ENCODE results near the gene AHR. TPM values are rescaled to one million over a fixed set of nuclear protein-coding genes. Genes with fewer than 3 reads are reported as not detected.
"Not testable (repeated sequence)": the region's sequence is repeated elsewhere in the genome, so short reads cannot be mapped to it uniquely, and the experiment has no call there.

Gene AHR
- total RNA-seq, 1 donor from 2014 or later = 1.7 TPM

DNA sequence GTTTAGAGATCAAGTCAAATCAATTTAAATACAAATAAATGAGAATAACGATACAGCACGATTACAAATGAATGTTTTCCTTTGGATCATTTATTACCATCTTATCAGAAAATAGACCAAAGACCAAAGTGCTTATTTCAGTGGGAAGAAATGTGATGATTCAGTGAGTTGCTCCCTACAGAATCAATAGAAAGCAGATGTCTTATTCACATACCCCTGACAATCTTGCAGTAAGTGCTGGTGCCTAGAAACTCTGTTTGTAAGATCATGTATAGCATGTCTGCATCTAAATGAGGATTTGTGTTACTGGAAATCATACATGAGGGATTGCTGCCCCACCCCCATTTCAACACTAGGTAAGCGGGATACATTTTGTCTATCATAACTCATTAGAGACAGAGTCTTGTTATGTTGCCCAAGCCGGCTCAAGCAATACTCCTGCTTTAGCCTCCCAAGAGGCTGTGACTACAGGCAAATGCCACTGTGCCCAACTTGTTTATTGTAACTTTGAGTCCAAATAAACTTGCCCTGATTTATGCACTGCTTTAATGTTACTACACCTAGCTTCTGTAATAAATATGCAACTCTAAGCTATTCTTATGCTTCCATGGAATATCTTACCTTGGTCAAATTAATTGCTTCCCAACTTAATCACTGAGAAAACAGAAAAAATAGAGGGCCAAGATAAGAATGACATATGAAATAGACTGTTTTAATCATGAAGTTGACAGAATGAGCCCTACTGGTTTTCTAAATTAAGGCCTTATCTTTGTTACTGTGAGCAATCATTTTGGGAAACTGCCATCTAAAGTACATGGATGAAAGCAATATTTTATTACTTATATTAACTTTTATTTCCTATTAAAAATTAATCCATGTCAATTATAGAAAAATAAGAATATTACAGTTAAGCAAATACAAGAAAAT is 82.5 kb downstream of the AHR start:
- no peak for DNase-seq
- H3K27ac Mint-ChIP-seq (ENCODE audit: unreplicated experiment) = no peak overlapping the region
- no peaks in the 10 kb centered on the region for H3K27me3 Mint-ChIP-seq (ENCODE audit: unreplicated experiment)
- H3K4me1 Mint-ChIP-seq (ENCODE audit: low read depth, unreplicated experiment) = peaks cover 7% of the 10 kb centered on the region
- no peaks in the 10 kb centered on the region for H3K9me3 Mint-ChIP-seq (ENCODE audit: unreplicated experiment)
- H3K4me3 Mint-ChIP-seq (ENCODE audit: unreplicated experiment) = no peak overlapping the region
- H3K36me3 Mint-ChIP-seq (ENCODE audit: unreplicated experiment) = no peaks in the 10 kb centered on the region
- TF ChIP-seq, protein P1, sequence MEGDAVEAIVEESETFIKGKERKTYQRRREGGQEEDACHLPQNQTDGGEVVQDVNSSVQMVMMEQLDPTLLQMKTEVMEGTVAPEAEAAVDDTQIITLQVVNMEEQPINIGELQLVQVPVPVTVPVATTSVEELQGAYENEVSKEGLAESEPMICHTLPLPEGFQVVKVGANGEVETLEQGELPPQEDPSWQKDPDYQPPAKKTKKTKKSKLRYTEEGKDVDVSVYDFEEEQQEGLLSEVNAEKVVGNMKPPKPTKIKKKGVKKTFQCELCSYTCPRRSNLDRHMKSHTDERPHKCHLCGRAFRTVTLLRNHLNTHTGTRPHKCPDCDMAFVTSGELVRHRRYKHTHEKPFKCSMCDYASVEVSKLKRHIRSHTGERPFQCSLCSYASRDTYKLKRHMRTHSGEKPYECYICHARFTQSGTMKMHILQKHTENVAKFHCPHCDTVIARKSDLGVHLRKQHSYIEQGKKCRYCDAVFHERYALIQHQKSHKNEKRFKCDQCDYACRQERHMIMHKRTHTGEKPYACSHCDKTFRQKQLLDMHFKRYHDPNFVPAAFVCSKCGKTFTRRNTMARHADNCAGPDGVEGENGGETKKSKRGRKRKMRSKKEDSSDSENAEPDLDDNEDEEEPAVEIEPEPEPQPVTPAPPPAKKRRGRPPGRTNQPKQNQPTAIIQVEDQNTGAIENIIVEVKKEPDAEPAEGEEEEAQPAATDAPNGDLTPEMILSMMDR (IDR thresholded peaks at IDR 0.05; ENCODE audit: partially characterized antibody, unreplicated experiment) = no peak

DNA sequence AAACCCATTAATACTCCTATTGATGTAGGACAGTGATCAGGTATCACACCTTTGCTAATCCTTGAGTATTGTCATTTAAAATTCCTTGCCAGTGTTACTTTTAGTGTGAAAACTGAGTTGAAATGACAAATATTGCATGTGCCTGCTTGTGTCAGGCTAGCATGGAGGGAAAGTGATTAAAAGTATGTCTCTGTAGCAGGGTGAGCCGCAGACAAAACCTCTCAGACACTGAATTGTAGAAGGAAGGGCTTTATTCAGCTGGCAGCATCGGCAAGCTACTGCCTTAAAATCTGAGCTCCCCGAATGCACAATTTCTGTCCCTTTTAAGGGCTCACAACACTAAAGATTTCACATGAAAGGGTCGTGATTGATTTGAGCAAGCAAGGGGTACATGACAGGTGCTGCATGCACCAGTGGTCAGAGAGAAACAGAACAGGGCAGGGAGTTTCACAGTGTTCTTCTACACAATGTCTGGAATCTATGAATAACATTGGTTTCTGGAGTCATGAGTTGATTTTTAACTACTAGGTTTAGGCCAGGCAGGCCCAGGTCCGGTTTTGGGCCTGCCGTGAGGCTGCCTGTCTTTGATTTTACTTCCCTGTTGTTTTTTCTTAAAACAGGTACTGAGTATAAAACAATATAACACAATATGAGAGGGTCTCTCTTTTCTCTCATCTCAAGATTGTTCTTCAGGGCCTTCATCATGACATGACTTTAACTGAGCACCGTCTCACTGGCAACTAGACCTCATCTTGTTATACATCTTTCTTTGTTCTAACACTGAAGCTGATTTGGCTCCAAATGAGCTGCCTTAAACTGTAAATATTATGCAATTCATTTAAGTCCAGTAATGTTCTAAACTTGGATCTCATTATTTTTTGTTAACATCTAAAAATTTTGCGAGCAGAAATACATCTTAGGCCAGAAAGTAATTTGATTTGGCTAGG is 84.2 kb downstream of the AHR start:
- H3K27ac Mint-ChIP-seq (ENCODE audit: unreplicated experiment); DNase-seq; H3K4me3 Mint-ChIP-seq (ENCODE audit: unreplicated experiment); H3K9me3 Mint-ChIP-seq (ENCODE audit: unreplicated experiment); H3K36me3 Mint-ChIP-seq (ENCODE audit: unreplicated experiment); H3K27me3 Mint-ChIP-seq (ENCODE audit: unreplicated experiment); H3K4me1 Mint-ChIP-seq (ENCODE audit: low read depth, unreplicated experiment): not testable (repeated sequence)

DNA sequence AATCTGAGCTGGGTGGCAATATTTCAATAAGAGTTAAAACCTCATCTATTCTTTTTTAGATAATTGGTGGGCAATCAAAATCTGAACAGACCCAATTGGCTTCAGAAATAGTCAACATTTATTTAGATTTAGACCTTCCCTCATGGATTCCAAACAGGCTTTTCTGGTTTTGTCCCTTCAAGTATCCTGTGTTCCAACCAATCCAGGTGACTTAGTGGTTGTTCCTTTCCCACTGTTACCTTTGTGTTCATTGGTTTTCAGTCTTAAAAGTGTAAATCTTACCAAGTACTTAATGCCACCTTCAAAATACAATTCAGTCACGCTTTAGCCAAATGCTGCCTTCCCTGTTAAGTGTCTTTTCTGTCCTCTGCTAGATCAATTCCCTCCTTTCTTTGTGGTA is 85.9 kb downstream of the AHR start:
- TF ChIP-seq, protein P1 (IDR thresholded peaks at IDR 0.05; ENCODE audit: partially characterized antibody, unreplicated experiment) = no peak
- H3K36me3 Mint-ChIP-seq (ENCODE audit: unreplicated experiment) = no peaks in the 10 kb centered on the region
- no peak overlapping the region for H3K4me3 Mint-ChIP-seq (ENCODE audit: unreplicated experiment)

GRCh38 chr7:17385612-17386011 is 87.2 kb downstream of the AHR start:
- Mint-ChIP-seq H3K27me3 (ENCODE audit: unreplicated experiment) (no peaks in the 10 kb centered on the region), H3K9me3 (ENCODE audit: unreplicated experiment) (no peaks in the 10 kb centered on the region), H3K4me3 (ENCODE audit: unreplicated experiment) (no peak overlapping the region), H3K36me3 (ENCODE audit: unreplicated experiment) (no peaks in the 10 kb centered on the region), H3K4me1 (ENCODE audit: low read depth, unreplicated experiment) (peaks cover 2% of the 10 kb centered on the region), H3K27ac (ENCODE audit: unreplicated experiment) (no peak overlapping the region)
- TF ChIP-seq, protein P1 (IDR thresholded peaks at IDR 0.05; ENCODE audit: partially characterized antibody, unreplicated experiment) = no peak
- no peak for DNase-seq

More for the DNA sequence above, 85.9 kb downstream of the AHR start:
- no peak for DNase-seq
- H3K27ac Mint-ChIP-seq (ENCODE audit: unreplicated experiment) = no peak overlapping the region
- no peaks in the 10 kb centered on the region for H3K27me3 Mint-ChIP-seq (ENCODE audit: unreplicated experiment)
- H3K9me3 Mint-ChIP-seq (ENCODE audit: unreplicated experiment) = no peaks in the 10 kb centered on the region
- H3K4me1 Mint-ChIP-seq (ENCODE audit: low read depth, unreplicated experiment) = peaks cover 7% of the 10 kb centered on the region

- H3K9me3 Mint-ChIP-seq (ENCODE audit: unreplicated experiment) = peaks cover 6% of the 10 kb centered on the region
- TF ChIP-seq, protein P1 (IDR thresholded peaks at IDR 0.05; ENCODE audit: partially characterized antibody, unreplicated experiment) = no peak
- no peaks in the 10 kb centered on the region for H3K4me1 Mint-ChIP-seq (ENCODE audit: low read depth, unreplicated experiment)
- peaks cover 12% of the 10 kb centered on the region for H3K36me3 Mint-ChIP-seq (ENCODE audit: unreplicated experiment)
- DNase-seq = no peak
- no peaks in the 10 kb centered on the region for H3K27me3 Mint-ChIP-seq (ENCODE audit: unreplicated experiment)
- H3K4me3 Mint-ChIP-seq (ENCODE audit: unreplicated experiment) = no peak overlapping the region
- H3K27ac Mint-ChIP-seq (ENCODE audit: unreplicated experiment) = no peak overlapping the region
Measured at GRCh38 chr7:17390392-17390791, 91.9 kb downstream of the AHR start.
